Right atrium auricular region (tissue), 2 donors: ENCODE results near the gene SEMA4D. TPM values are rescaled to one million over a fixed set of nuclear protein-coding genes. Genes with fewer than 3 reads are reported as not detected.

ENCODE experiments used
- DNase-seq: peaks from one replicate; pipeline ENCODE4 v3.0.0-alpha.2; 2019; ENCODE audit warnings: low spot score
- H3K27ac ChIP-seq, 2 donors: fragments of 200-600 bp; sonication (generic); 1 replicate in 1 of 2; 2 replicates in 1 of 2; pipeline ENCODE4 v1.5.1; 2016 to 2019
- H3K27me3 ChIP-seq, 2 donors: fragments of 200-600 bp; sonication (generic); one replicate each; pipeline versions ENCODE4 v1.5.1 to v1.6.0; 2017 to 2019
- H3K36me3 ChIP-seq: fragments of 200-600 bp; sonication (generic); one replicate; pipeline ENCODE4 v1.5.1; 2016
- H3K4me1 ChIP-seq, 2 donors: fragments of 200-600 bp; sonication (generic); one replicate each; pipeline versions ENCODE4 v1.5.1 to v1.6.0; 2017 to 2019
- H3K4me3 ChIP-seq, 2 donors: fragments of 200-600 bp; sonication (generic); 1 replicate in 1 of 2; 2 replicates in 1 of 2; pipeline ENCODE4 v1.5.1; 2017 to 2019; ENCODE audit warnings: mild to moderate bottlenecking in 1 of 2, moderate library complexity in 1 of 2
- H3K9me3 ChIP-seq, 2 donors: fragments of 200-600 bp; sonication (generic); one replicate each; pipeline ENCODE4 v1.5.1; 2019
- CTCF ChIP-seq, 2 donors: fragments of 200-600 bp; sonication (generic); IDR thresholded peaks; one replicate each; pipeline ENCODE4 v1.5.1; 2019; ENCODE audit warnings: antibody characterized with exemption in 2 of 2
- total RNA-seq, 2 donors: library from RNA; depleted of rRNA; stranded (reverse); fragments of >200 nt; gene quantifications; one replicate each; pipeline ENCODE4 v1.1.0, GENCODE V29; 2016

SEMA4D gene
- total RNA-seq, 2 donors from 2014 or later, result 14.6 to 22.1 TPM

GRCh38 chr9:89390068-89390555, 107.8 kb downstream of the SEMA4D start:
- Histone ChIP-seq H3K36me3 (peaks cover 25% of the 10 kb centered on the region), H3K27ac (no peak overlapping the region)
- DNase-seq, result no peak

GRCh38 chr9:89388868-89389177, 109.1 kb downstream of the SEMA4D start:
- peaks cover 25% of the 10 kb centered on the region for H3K36me3 ChIP-seq
- H3K4me1 ChIP-seq, result peaks cover 0 to 4% of the 10 kb centered on the region in 2 donors
- H3K27me3 ChIP-seq, result no peaks in the 10 kb centered on the region
- no peak for DNase-seq
- no peak for TF ChIP-seq CTCF (IDR thresholded peaks at IDR 0.05)
- no peak overlapping the region for H3K27ac ChIP-seq
- no peaks in the 10 kb centered on the region for H3K9me3 ChIP-seq
- H3K4me3 ChIP-seq, result no peak overlapping the region

More at GRCh38 chr9:89390068-89390555, 107.8 kb downstream of the SEMA4D start:
- peaks cover 0 to 4% of the 10 kb centered on the region in 2 donors for H3K4me1 ChIP-seq
- no peaks in the 10 kb centered on the region for H3K9me3 ChIP-seq
- no peaks in the 10 kb centered on the region for H3K27me3 ChIP-seq
- TF ChIP-seq CTCF (IDR thresholded peaks at IDR 0.05), result no peak
- no peak overlapping the region for H3K4me3 ChIP-seq

- Histone ChIP-seq H3K9me3 (no peaks in the 10 kb centered on the region), H3K4me1 (peaks cover 0 to 4% of the 10 kb centered on the region in 2 donors), H3K27me3 (no peaks in the 10 kb centered on the region), H3K36me3 (peaks cover 25% of the 10 kb centered on the region), H3K4me3 (no peak overlapping the region), H3K27ac (peak overlapping the region; percentile 24 to 39)
- peak; percentile 78 for DNase-seq
- no peak for TF ChIP-seq CTCF (IDR thresholded peaks at IDR 0.05)
Observed at GRCh38 chr9:89388084-89388867, 109.6 kb downstream of the SEMA4D start.

- H3K4me1 ChIP-seq, result peaks cover 0 to 4% of the 10 kb centered on the region in 2 donors
- H3K36me3 ChIP-seq, result peaks cover 25% of the 10 kb centered on the region
- no peak overlapping the region for H3K27ac ChIP-seq
- H3K9me3 ChIP-seq, result no peaks in the 10 kb centered on the region
- no peak overlapping the region for H3K4me3 ChIP-seq
- no peak for DNase-seq
- no peak for TF ChIP-seq CTCF (IDR thresholded peaks at IDR 0.05)
- no peaks in the 10 kb centered on the region for H3K27me3 ChIP-seq
Observed at GRCh38 chr9:89387197-89387849, 110.6 kb downstream of the SEMA4D start.

GRCh38 chr9:89386797-89387196, 111.1 kb downstream of the SEMA4D start:
- Histone ChIP-seq H3K36me3 (peaks cover 25% of the 10 kb centered on the region), H3K9me3 (no peaks in the 10 kb centered on the region), H3K4me1 (peaks cover 0 to 4% of the 10 kb centered on the region in 2 donors), H3K4me3 (no peak overlapping the region), H3K27ac (no peak overlapping the region), H3K27me3 (no peaks in the 10 kb centered on the region)
- no peak for DNase-seq
- no peak for TF ChIP-seq CTCF (IDR thresholded peaks at IDR 0.05)
